Neural cell (in vitro differentiated cells): ENCODE results near the gene CNOT10. TPM values are rescaled to one million over a fixed set of nuclear protein-coding genes. Genes with fewer than 3 reads are reported as not detected.

Source experiments
- H2AFZ ChIP-seq: fragments of 200-600, 300-800 bp; sonication (generic), shearing (Covaris generic); 2 replicates; pipeline ENCODE4 v1.6.0; 2014; ENCODE audit warnings: low read depth, mild to moderate bottlenecking, antibody characterized with exemption, low read length, moderate library complexity
- H3F3A ChIP-seq: fragments of 200-600 bp; shearing (Covaris generic); 2 replicates; pipeline ENCODE4 v1.6.1; 2016; ENCODE audit warnings: mild to moderate bottlenecking, moderate library complexity, mixed read lengths, antibody characterized with exemption, low read length; ENCODE audit not compliant: insufficient read depth, poor library complexity, severe bottlenecking
- H3K27ac ChIP-seq: fragments of 200-600, 300-800 bp; sonication (generic), shearing (Covaris generic); 2 replicates; pipeline ENCODE4 v1.5.1; 2014; ENCODE audit warnings: mild to moderate bottlenecking, low read length, moderate library complexity
- H3K27me3 ChIP-seq: fragments of 300-800, 200-600 bp; sonication (generic), shearing (Covaris generic); 2 replicates; pipeline ENCODE4 v1.6.0; 2014; ENCODE audit warnings: mild to moderate bottlenecking, low read depth, low read length, moderate library complexity; ENCODE audit not compliant: insufficient read depth
- H3K36me3 ChIP-seq: fragments of 300-800, 200-600 bp; sonication (generic), shearing (Covaris generic); 2 replicates; pipeline ENCODE4 v1.5.1; 2014; ENCODE audit warnings: mild to moderate bottlenecking, antibody characterized with exemption, low read length, moderate library complexity; ENCODE audit not compliant: insufficient read depth
- H3K4me2 ChIP-seq: fragments of 300-800, 200-600 bp; sonication (generic), shearing (Covaris generic); 2 replicates; pipeline ENCODE4 v1.6.0; 2014; ENCODE audit warnings: mild to moderate bottlenecking, low read length
- H3K4me3 ChIP-seq: fragments of 300-800, 200-600 bp; sonication (generic), shearing (Covaris generic); 2 replicates; pipeline ENCODE4 v1.5.1; 2014; ENCODE audit warnings: mild to moderate bottlenecking, low read length, moderate library complexity
- H3K79me2 ChIP-seq: fragments of 200-600 bp; shearing (Covaris generic); replicated peaks from 2 replicates; pipeline ENCODE4 v1.6.0; 2014; ENCODE audit warnings: mild to moderate bottlenecking, low read length, moderate library complexity; ENCODE audit not compliant: insufficient read depth
- H3K9ac ChIP-seq: fragments of 300-800, 200-600 bp; sonication (generic), shearing (Covaris generic); 2 replicates; pipeline ENCODE4 v1.6.1; 2016; ENCODE audit warnings: mild to moderate bottlenecking, low read length, mixed read lengths
- H3K9me2 ChIP-seq: fragments of 200-600 bp; shearing (Covaris generic); 2 replicates; pipeline ENCODE4 v1.6.1; 2016; ENCODE audit warnings: mild to moderate bottlenecking, low read length, mixed read lengths; ENCODE audit not compliant: insufficient read depth
- H3K9me3 ChIP-seq: fragments of 200-600, 300-800 bp; sonication (generic), shearing (Covaris generic); 2 replicates; pipeline ENCODE4 v1.6.1; 2016; ENCODE audit warnings: mild to moderate bottlenecking, mixed run types, low read length, moderate library complexity, mixed read lengths
- H4K20me1 ChIP-seq: fragments of 200-600 bp; shearing (Covaris generic); 2 replicates; pipeline ENCODE4 v1.6.1; 2016; ENCODE audit warnings: mild to moderate bottlenecking, mixed run types; ENCODE audit not compliant: insufficient read depth
- CTCF ChIP-seq: fragments of 450-650 bp; IDR thresholded peaks from 2 replicates; pipeline ENCODE4 v1.5.1; 2014; ENCODE audit warnings: antibody characterized with exemption, mild to moderate bottlenecking, moderate library complexity; ENCODE audit not compliant: poor library complexity, severe bottlenecking
- EP300 ChIP-seq: fragments of 450-650 bp; conservative IDR thresholded peaks from 2 replicates; pipeline ENCODE4 v1.6.1; 2014; ENCODE audit warnings: antibody characterized with exemption, mild to moderate bottlenecking, moderate library complexity; ENCODE audit not compliant: poor library complexity, severe bottlenecking
- EZH2 ChIP-seq: fragments of 200-600, 300-800 bp; shearing (Covaris generic), sonication (generic); IDR thresholded peaks from 2 replicates; pipeline ENCODE4 v1.6.1; 2014; ENCODE audit warnings: antibody characterized with exemption, low read length, borderline replicate concordance, mild to moderate bottlenecking; ENCODE audit not compliant: insufficient read depth, poor library complexity, severe bottlenecking
- MXI1 ChIP-seq: fragments of 450-650 bp; conservative IDR thresholded peaks from 2 replicates; pipeline ENCODE4 v1.6.1; 2014; ENCODE audit warnings: antibody characterized with exemption, mild to moderate bottlenecking; ENCODE audit not compliant: poor library complexity, severe bottlenecking
- POLR2AphosphoS5 ChIP-seq: IDR thresholded peaks from 2 replicates; pipeline ENCODE4 v1.6.1; 2012
- RAD21 ChIP-seq: fragments of 450-650 bp; conservative IDR thresholded peaks from 2 replicates; pipeline ENCODE4 v1.6.1; 2014; ENCODE audit warnings: antibody characterized with exemption, mild to moderate bottlenecking, moderate library complexity
- REST ChIP-seq: IDR thresholded peaks from 2 replicates; pipeline ENCODE4 v1.6.1; 2012; ENCODE audit warnings: borderline replicate concordance
- SMC3 ChIP-seq: fragments of 450-650 bp; conservative IDR thresholded peaks from 2 replicates; pipeline ENCODE4 v1.6.1; 2014; ENCODE audit warnings: antibody characterized with exemption, mild to moderate bottlenecking, moderate library complexity; ENCODE audit not compliant: poor library complexity
- TAF1 ChIP-seq: IDR thresholded peaks from 2 replicates; pipeline ENCODE4 v1.6.1; 2012; ENCODE audit warnings: low read depth
- polyA plus RNA-seq: library from polyadenylated mRNA; depleted of rRNA; stranded (reverse); fragments of >200 nt; gene quantifications from 2 replicates; pipeline ENCODE4 v1.2.3, GENCODE V29; 2014

Gene CNOT10
- polyA plus RNA-seq, 1 donor from 2014 or later: 53.8 TPM

- no peaks in the 10 kb centered on the region for H3K27me3 ChIP-seq
- H3K79me2 ChIP-seq: peaks cover 7% of the 10 kb centered on the region
- H4K20me1 ChIP-seq: no peaks in the 10 kb centered on the region
These were observed 11.5 kb downstream of the CNOT10 start for GRCh38 chr3:32696523-32696922.

GRCh38 chr3:32698506-32698905, 13.5 kb downstream of the CNOT10 start:
- H3F3A ChIP-seq: no peaks in the 10 kb centered on the region

More at GRCh38 chr3:32696523-32696922, 11.5 kb downstream of the CNOT10 start:
- H3K27ac ChIP-seq: no peak overlapping the region
- H2AFZ ChIP-seq: no peak overlapping the region
- TF ChIP-seq SMC3 (no peak), REST (no peak), TAF1 (no peak), EP300 (no peak), EZH2 (no peak), CTCF (no peak), POLR2AphosphoS5 (no peak), MXI1 (no peak), RAD21 (no peak)
- H3K9me2 ChIP-seq: no peaks in the 10 kb centered on the region
- no peak overlapping the region for H3K4me2 ChIP-seq
- H3K9me3 ChIP-seq: no peaks in the 10 kb centered on the region
- H3K4me3 ChIP-seq: no peak overlapping the region
- no peaks in the 10 kb centered on the region for H3K36me3 ChIP-seq
- H3F3A ChIP-seq: no peaks in the 10 kb centered on the region
- H3K9ac ChIP-seq: no peak overlapping the region

More at GRCh38 chr3:32698506-32698905, 13.5 kb downstream of the CNOT10 start:
- H4K20me1 ChIP-seq: no peaks in the 10 kb centered on the region
- no peak overlapping the region for H3K4me3 ChIP-seq
- no peaks in the 10 kb centered on the region for H3K9me2 ChIP-seq
- H3K9ac ChIP-seq: no peak overlapping the region
- H3K9me3 ChIP-seq: no peaks in the 10 kb centered on the region
- H3K36me3 ChIP-seq: no peaks in the 10 kb centered on the region
- H3K27ac ChIP-seq: no peak overlapping the region
- TF ChIP-seq POLR2AphosphoS5 (no peak), CTCF (no peak), SMC3 (no peak), REST (no peak), RAD21 (no peak), EP300 (no peak)
- H2AFZ ChIP-seq: no peak overlapping the region
- peaks cover 7% of the 10 kb centered on the region for H3K79me2 ChIP-seq
- no peaks in the 10 kb centered on the region for H3K27me3 ChIP-seq
- no peak overlapping the region for H3K4me2 ChIP-seq
